ENCODE data around the gene VRK1.

- TF ChIP-seq CTCF (IDR thresholded peaks at IDR 0.05; ENCODE audit: low read depth, low read length) (no peak), MAX (IDR thresholded peaks at IDR 0.05; ENCODE audit: low read depth, low read length) (no peak), POLR2A (IDR thresholded peaks at IDR 0.05; ENCODE audit: extremely low read depth, insufficient read length) (no peak)
Measured at GRCh38 chr14:96795109-96795828, 1.9 kb upstream of the VRK1 start.
